Measurements from ENCODE around the gene C6orf163.

Gene C6orf163

DNA sequence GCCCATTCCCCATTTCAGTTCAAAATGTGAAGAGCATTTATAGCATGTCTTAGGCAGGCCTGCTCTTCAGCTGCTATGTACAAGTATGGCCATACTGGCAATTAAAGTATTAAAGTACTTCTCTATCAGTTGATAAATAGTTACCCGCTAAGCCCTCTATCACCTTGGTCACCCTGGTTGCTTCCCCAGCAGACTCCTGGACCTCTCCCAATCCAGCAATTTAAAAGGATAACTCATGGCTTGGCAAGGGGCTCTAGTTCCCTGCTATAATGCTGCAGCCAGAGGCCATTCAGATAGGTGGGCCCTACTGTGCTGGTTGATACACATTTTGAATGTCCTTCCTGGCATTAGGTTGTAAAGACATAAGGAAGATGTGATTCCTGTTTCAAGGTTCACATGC is 7.0 kb downstream of the C6orf163 start:
- H3K4me3 ChIP-seq (ENCODE audit: control insufficient read depth, low read depth, low read length): no peak overlapping the region
- TF ChIP-seq, protein P1, sequence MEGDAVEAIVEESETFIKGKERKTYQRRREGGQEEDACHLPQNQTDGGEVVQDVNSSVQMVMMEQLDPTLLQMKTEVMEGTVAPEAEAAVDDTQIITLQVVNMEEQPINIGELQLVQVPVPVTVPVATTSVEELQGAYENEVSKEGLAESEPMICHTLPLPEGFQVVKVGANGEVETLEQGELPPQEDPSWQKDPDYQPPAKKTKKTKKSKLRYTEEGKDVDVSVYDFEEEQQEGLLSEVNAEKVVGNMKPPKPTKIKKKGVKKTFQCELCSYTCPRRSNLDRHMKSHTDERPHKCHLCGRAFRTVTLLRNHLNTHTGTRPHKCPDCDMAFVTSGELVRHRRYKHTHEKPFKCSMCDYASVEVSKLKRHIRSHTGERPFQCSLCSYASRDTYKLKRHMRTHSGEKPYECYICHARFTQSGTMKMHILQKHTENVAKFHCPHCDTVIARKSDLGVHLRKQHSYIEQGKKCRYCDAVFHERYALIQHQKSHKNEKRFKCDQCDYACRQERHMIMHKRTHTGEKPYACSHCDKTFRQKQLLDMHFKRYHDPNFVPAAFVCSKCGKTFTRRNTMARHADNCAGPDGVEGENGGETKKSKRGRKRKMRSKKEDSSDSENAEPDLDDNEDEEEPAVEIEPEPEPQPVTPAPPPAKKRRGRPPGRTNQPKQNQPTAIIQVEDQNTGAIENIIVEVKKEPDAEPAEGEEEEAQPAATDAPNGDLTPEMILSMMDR (IDR thresholded peaks at IDR 0.05; ENCODE audit: control insufficient read depth, insufficient read depth, low read depth, low read length, missing control alignments): no peak
- DNase-seq (ENCODE audit: low read depth): no peak

DNA sequence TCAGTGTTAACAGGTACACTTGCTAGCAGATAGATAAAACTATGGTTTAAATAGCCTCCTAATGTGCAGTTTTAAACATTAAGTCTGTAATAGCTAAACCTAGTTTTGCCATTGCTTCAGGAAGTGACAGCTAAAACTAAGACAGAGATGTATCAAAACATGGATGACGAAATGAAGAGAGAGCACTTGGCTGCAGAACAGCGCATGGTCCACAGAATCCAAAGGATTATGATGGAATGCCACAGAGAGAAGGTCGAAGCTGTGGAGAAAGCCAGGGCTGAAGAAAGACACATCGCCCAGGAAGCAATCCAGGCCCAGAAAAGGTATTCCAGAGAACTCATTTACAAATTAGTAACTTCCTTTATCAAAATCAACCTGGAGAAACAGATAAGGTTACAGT is 11.6 kb downstream of the C6orf163 start:
- TF ChIP-seq, protein P1 (IDR thresholded peaks at IDR 0.05; ENCODE audit: control insufficient read depth, insufficient read depth, low read depth, low read length, missing control alignments): no peak
- no peak overlapping the region for H3K4me3 ChIP-seq (ENCODE audit: control insufficient read depth, low read depth, low read length)
- no peak for DNase-seq (ENCODE audit: low read depth)

DNA sequence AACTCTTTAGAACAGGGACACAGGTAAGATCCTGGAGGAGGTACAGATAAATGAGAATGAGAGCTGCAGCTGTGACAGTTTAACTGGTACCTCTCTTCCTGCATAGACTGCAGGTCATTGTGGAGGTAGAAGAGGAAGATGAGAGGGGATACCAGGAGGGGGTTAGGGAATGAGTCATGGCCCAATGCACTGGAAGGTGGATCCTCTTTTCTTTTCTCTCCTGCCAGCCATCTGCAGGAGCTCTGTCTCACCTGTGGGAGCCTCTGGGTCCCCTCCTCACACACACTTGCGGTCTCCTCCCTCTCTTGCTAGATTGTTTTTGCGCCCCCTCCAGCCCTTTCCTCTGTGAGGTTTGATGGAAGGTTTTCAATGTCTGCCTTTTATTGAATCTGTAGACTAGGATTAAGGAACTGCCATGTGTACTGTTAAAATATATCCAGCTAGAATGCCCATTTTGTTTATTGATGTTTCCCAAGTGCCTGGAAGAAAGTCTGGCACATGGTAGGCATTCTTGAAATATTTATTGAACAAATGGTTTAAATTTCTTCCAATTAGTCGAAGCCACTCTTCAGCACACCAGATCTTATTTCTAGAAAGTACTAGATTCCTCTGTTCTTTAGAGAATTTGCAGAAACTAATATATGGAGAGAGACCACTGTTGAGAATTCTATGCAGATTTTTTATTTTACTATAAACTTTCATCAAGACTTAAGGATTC is 13.0 kb downstream of the C6orf163 start:
- TF ChIP-seq, protein P1 (IDR thresholded peaks at IDR 0.05; ENCODE audit: control insufficient read depth, insufficient read depth, low read depth, low read length, missing control alignments): no peak

DNA sequence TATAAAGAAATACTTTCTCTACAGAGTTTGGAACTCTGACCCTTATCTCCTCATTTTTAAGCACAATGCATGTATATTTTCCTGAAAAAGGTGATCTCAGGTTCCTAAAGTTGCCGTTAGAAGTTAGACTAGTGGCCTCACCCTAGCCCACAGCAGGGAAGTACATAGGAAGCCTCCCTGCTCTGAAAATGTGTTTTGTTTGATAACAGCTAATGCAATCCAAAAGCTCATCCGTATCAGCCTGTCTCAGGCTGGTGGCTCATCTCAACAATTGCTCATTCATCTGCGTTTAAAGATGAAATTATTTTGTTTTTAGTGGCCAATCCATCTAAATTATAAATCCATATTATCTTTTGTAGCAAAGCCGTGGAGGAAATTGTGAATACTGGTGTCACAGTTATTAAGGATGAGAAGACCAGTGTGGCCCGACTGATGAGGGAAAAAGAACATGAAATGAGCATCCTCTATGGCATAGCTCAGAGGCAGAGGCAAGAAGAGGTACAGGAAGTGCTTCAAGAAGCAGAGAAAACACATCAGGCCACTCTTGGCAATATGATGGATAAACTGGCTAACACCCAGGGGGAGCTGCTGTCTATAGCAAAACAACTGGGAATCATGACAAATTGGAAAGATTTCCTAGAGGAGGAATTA is 20.1 kb downstream of the C6orf163 start:
- no peak for DNase-seq (ENCODE audit: low read depth)
- TF ChIP-seq, protein P1 (IDR thresholded peaks at IDR 0.05; ENCODE audit: control insufficient read depth, insufficient read depth, low read depth, low read length, missing control alignments): no peak
- H3K4me3 ChIP-seq (ENCODE audit: control insufficient read depth, low read depth, low read length): no peak overlapping the region

More for the DNA sequence above, 13.0 kb downstream of the C6orf163 start:
- H3K4me3 ChIP-seq (ENCODE audit: control insufficient read depth, low read depth, low read length): no peak overlapping the region
- no peak for DNase-seq (ENCODE audit: low read depth)

DNA sequence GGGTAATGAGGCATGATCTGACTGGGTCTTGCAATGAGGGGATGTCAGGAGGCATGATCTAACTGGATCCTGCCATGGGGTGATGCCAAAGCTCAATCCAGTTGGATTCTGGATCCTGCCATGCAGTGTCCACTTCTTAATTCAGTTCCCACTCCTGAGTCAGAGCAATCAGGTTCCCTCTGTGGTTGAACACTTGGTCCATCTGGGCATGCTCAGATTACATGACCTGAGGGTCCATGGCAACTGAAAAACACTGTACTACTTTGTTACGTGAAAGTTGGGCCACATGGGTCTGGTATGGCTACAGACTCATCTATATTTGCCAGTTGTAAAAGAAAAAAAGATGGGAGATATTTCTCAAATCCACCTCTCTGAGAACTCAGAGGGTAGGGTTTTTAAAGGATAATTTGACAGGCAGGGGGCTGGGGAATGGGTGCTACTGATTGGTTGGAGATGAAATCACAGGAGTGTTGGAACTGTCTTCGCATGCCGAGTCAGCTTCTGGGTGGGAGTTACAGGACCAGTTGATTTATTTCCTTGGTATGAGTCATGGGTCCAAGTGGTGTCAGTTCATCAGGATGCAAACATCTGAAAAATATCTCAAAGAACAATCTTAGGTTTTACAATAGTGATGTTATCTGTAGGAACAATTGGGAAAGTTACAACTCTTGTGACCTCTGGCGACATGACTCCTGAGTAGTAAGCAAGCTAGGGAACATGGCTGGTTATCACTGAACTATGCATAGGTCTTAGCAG is 21.6 kb downstream of the C6orf163 start:
- H3K4me3 ChIP-seq (ENCODE audit: control insufficient read depth, low read depth, low read length): no peak overlapping the region
- TF ChIP-seq, protein P1 (IDR thresholded peaks at IDR 0.05; ENCODE audit: control insufficient read depth, insufficient read depth, low read depth, low read length, missing control alignments): no peak
- DNase-seq (ENCODE audit: low read depth): no peak

DNA sequence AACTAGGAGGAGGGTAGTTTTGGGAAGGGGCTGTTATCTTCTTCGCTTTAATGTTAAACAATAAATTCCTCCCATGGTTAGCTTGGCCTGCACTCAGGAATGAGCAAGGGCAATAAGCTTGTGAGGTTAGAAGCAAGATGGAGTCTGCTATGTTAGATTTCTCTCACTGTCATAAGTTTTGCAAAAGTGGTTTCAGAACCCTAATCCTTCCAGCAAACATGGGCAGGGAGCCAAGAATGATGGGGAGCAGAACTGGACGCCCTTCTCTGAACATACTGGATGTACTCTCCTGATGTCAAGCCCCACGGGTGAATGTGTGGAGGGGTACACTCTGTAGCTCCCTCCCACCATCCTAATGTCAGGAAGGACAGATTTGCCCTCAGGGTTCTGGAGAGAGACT is 22.3 kb downstream of the C6orf163 start:
- H3K4me3 ChIP-seq (ENCODE audit: control insufficient read depth, low read depth, low read length): no peak overlapping the region
- TF ChIP-seq, protein P1 (IDR thresholded peaks at IDR 0.05; ENCODE audit: control insufficient read depth, insufficient read depth, low read depth, low read length, missing control alignments): no peak
- DNase-seq (ENCODE audit: low read depth): no peak

Data from AG09309 (cell line).